GM19025 (cell line): ENCODE results near the gene AIRE.
"Not testable (repeated sequence)": the region's sequence is repeated elsewhere in the genome, so short reads cannot be mapped to it uniquely, and the experiment has no call there.

Experiments
- ATAC-seq: cut with Tn5 transposase; IDR thresholded peaks from one replicate; pipeline ENCODE4 v1.9.1; 2021; ENCODE audit warnings: mild to moderate bottlenecking, low read depth, moderate library complexity; ENCODE audit not compliant: unreplicated experiment

AIRE gene

GRCh38 chr21:44334329-44335030 lies 48.8 kb downstream of the AIRE start:
- ATAC-seq, result no peak

DNA sequence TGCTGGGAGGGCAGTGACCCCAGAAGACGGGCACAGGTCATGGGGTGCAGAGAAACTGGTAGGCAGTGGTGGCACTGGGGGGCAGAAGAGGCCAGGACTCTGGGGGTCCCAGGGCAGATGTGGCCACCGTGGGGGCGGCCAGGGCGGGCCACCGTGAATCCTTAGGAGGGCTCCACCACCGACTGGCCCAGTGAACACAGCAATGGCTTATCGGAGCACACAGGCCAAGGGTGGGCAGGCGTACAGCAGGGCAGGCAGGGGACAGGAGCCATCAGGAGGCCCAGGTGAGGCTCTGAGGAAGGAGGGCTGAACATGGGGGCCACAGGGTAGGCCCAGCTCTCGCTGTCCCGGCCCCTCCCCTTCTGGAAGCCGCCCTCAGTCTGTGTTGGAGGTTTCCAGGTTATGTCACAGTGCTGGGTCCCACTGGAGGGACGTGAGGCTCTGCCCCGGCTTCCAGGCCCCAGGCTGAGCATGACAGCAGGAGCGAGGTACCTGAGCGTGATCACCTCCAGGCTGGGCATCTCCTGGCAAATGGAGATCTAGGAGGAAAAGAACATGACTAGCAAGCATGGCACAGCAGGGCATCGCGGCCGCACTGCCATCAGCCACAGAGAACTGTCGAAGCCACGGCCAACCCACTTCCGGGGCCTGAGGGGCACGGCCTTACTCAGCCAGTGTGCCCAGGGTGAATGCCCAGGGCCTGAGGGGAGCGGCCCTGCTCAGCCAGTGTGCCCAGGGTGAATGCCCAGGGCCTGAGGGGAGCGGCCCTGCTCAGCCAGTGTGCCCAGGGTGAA lies 49.8 kb downstream of the AIRE start:
- ATAC-seq, result no peak

DNA sequence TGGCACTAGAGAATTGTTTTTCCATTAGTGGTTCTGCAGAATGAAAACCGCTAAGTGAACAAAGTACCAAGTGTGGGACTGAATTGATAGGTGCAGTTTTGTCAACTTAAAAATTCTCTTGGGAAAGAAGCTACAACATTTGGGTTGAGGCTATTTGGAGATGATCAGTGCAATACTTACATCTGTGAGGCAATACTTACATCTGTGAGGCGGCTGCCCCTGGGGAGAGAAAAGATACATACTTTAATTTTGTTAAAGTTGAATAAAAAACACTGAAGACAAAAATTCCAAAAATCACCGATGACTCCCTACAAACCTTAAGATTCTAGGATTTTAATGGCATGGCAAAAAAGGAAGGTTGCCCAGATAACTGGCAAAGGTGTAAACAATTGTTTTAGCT lies 51.8 kb downstream of the AIRE start:
- ATAC-seq, result no peak

GRCh38 chr21:44337941-44338895 lies 52.5 kb downstream of the AIRE start:
- ATAC-seq, result no peak

- peak; percentile 86 for ATAC-seq
Observed at GRCh38 chr21:44338971-44339910, 53.6 kb downstream of the AIRE start, which contains the start of gene CFAP410. TSS of gene CFAP410 (minus strand) at chr21:44339390. CDS start at chr21:44339194, 196 bp downstream.

DNA sequence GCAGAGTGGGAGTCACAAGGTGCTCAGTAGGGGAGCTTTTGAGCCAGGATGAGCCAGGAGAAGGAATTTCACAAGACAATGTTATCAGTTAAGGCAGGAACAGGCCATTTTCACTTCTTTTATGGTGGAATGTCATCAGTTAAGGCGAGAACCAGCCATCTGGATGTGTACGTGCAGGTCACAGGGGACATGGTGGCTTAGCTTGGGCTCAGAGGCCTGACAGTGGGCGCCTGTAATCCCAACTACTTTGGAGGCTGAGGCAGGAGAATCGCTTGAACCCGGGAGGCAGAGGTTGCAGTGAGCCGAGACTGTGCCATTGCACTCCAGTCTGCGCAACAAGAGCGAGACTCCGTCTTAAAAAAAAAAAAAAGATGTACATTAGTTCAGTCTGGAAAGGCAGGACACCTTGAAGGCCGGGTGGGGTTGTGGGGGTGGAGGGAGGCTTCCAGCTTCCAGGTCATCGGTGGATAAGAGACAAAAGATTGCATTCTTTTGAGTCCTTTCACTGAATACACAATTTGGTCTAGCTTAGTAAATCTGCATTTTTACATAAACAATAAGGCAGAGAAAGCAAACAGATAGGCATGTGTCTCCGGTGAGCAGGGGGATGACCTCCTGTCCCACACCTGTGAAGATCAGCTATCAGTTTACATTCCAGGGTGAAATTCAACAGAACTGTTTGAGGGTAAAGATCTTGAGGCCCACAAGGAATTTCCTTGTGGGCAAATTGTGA lies 56.2 kb downstream of the AIRE start:
- not testable (repeated sequence) for ATAC-seq

- ATAC-seq, result not testable (repeated sequence)
Observed at GRCh38 chr21:44342981-44343380, 57.3 kb downstream of the AIRE start.

GRCh38 chr21:44344541-44345183 lies 59.0 kb downstream of the AIRE start:
- ATAC-seq, result no peak

DNA sequence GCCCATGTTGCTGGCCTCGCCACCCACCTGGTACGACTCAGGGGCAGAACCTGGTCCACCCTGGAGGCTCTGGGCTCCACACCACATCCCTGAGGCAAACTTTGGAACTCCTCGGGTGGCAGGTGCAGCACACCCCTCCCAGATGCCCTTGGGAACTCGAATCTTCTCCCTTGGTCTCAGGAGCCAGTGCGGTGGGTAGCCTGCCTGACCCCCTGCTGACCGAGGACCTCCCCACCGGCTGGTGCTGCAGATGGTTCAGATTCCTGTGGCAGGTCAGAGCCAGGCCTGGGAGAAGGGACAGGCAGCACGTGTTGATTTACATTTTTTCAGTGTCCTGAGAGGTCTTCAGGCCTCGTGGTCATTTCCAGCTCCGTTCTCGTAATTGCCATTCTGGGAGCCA lies 59.8 kb downstream of the AIRE start:
- ATAC-seq, result no peak

GRCh38 chr21:44347911-44348451 lies 62.3 kb downstream of the AIRE start:
- ATAC-seq, result no peak
